ENCODE measurements around the gene LANCL2.
"Not testable (repeated sequence)": the region's sequence is repeated elsewhere in the genome, so short reads cannot be mapped to it uniquely, and the experiment has no call there.

Gene LANCL2

DNA sequence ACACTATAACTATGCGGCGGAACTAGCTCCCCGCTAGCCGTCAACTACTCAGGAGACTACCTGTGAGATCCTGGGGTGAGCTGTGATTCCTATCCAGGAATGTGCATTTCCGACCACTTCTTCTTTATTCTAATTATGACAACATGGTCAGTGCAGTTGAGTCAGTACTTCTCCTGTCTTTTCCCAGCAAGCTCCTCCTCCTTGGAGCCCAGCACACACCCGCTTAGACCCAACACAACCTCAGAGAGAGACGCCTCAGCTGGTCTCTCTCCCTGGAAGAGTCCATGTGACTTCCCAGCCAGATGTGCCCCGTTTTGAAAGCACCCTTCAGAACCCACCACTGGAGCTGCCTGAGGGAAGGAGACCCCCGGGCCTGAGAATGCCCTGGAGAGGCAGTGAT, 106.5 kb downstream of the LANCL2 start:
- DNase-seq (ENCODE audit: low spot score), result not testable (repeated sequence)

GRCh38 chr7:55472406-55472805, 107.3 kb downstream of the LANCL2 start:
- not testable (repeated sequence) for DNase-seq (ENCODE audit: low spot score)

DNA sequence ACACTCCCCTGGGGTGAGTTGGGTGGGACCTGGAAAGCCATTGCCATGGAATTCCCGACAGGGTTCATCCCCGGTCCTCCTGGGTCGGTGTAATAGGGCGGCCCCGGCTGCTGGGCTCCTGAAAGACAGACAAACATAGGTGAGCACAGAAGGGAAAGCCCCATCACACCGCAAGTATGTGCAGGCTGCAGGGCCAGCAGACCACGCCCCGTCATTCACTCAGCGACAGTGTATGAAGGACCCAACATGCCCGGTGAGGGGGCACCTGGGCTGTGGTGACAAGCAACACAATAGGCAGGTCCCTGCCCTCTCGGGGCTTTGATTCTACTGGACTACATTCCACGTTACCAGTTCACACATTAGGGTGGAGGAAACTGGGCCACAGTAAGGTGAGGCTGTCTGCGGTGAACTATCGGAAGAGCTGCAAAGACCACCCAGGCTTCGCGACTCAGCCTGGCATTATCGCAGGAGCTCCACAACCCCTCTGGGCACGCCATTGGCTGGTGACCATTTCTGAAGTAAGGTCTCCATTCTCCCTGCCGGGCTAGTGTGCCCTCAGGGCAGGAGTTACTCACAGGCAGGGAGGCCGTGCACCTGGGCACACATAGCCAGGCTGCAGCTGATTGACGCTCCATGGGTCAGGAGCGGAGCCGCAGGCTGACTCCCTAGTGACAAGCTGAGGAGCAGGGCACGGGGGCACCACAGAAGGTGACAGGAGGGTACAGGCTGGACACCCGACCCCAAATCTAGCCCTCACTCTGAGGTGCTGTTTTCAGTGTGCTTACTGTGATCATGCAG, 108.0 kb downstream of the LANCL2 start:
- no peak for DNase-seq (ENCODE audit: low spot score)

GRCh38 chr7:55473932-55474331, 108.8 kb downstream of the LANCL2 start:
- DNase-seq (ENCODE audit: low spot score), result no peak

- no peak for DNase-seq (ENCODE audit: low spot score)
Observed at GRCh38 chr7:55474944-55475854, 110.1 kb downstream of the LANCL2 start.

DNA sequence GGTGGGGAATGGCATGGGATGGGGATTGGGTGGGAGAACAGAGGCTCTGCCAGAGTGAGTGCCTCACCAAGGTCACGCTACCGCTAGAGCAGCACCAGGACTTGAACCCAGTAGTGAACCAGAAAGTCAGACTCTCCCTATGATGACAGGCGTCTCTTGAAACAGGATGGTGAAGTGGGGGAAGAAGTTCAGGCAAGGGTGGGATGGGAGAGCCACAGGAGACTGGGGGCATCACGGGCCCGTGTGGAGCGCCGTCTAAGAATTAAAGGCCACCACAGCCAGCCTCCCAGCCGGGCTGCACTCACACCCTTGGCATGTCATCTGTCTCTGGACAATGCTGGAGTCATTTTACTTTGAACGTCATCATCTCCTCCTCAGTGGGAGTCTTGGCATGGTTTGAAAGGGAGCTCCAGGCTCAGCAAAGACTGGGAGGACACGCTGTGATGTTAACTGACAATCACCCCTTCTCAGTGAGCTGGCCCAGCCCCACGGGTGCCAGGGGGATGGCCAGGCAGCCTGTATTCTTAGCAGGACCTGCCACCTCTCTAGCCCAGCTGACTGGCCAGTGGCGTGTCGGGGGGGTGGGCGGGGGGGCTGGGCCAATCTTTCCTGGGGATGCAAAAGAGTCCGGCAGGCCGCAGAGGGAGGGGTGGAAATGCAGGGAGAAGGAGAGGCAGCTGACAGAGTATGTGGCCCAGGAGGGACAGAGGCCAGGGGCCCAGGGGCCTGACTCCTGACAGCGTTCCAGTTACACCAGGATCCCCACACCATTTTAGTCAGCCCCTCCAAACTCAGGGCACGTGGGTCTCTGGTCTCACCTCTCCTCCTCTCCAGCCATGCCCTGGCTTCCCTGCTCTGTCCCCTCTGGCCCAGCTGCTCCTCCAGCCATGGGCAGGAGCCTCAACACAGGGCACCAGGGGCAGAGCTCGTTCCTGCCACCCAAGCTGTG, 111.0 kb downstream of the LANCL2 start:
- peak; percentile 79 for DNase-seq (ENCODE audit: low spot score)

- no peak for DNase-seq (ENCODE audit: low spot score)
Observed at GRCh38 chr7:55476852-55477780, 112.0 kb downstream of the LANCL2 start.

GRCh38 chr7:55477781-55478374, 112.7 kb downstream of the LANCL2 start:
- DNase-seq (ENCODE audit: low spot score), result peak; percentile 91

- no peak for DNase-seq (ENCODE audit: low spot score)
Observed at GRCh38 chr7:55478700-55479099, 113.6 kb downstream of the LANCL2 start.

DNA sequence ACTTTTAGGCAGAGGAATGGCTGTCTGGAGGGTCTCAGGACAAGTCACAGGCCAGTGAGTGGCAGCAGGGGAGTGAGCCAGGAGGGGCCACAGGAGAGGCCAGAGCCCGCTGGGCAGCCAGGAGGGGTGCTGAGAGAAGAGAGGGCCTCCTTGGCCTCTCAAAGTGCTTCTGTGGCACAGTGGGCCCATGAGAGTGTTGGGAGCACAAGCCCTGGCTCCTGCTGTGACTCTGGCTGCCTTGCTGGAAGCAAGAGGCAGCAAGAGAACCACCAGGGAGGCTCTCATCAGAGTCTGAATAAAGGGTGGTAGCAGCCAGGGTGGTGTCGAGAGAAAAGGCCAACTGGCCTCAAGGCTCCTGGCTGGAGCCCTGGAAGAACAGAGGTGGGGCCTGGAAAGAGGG, 116.0 kb downstream of the LANCL2 start:
- DNase-seq (ENCODE audit: low spot score), result no peak

DNA sequence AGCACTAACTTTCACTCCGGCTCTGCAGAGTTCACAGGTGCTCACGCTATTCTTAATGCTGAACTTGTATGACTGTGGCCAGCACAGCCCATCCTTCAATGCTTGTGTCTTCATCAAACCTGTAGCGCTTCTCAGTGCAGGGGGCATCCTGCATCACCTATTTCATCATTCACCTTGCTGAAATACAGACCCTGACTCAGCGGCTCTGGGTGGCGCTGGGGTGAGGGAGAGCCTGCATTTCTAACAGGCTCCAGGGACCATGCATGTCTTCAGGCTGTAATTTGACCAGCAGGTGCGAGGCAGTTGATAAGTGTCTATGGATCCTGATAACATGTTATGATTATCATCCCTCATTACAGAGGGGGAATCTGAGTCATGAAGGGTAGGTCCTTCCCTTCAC, 117.9 kb downstream of the LANCL2 start:
- DNase-seq (ENCODE audit: low spot score), result no peak

Measured in hepatic stellate cell (primary cell).